ENCODE results near the gene MAGI1. TPM values are rescaled to one million over a fixed set of nuclear protein-coding genes. Genes with fewer than 3 reads are reported as not detected.
A peak's percentile ranks its signal among the peaks of the same experiment; 100 is the strongest.

The MAGI1 gene
- total RNA-seq, 1 donor from 2014 or later, result 45.3 TPM

DNA sequence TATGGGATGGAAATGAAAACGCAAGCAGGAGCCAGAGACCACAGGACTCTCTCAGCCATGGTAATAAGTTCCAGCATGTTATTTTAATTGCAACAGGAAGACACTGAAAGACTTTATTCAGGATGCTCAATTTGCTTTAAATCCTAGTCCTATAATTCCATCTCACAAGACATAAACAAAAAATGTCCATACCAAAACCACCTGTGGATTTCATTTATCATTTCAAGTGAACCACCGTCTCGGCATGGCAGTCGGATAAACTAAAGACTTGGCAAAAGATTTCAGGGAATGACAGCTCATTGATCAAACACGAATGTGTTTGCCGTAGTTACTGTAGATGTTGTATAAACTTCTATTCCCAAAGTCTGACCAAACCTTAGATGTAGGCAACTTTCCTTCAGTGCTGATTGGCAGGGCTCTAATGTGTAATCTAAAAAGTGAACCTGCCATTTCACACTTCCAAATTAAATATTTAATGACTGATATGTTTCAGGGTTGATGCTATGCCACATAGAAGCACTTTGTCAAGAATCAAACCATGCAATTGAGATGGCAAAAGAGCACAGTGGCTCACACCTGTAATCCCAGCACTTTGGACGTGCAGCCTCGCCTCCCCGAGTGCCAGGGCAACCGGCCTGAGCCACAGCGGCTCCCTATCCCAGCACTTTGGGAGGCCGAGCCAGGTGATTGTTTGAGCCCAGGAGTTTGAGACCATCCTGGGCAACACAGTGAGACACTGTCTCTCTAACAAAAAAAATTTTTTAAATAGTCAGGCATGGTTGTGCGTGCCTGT lies 331.7 kb downstream of the MAGI1 start:
- DNase-seq, result no peak

DNA sequence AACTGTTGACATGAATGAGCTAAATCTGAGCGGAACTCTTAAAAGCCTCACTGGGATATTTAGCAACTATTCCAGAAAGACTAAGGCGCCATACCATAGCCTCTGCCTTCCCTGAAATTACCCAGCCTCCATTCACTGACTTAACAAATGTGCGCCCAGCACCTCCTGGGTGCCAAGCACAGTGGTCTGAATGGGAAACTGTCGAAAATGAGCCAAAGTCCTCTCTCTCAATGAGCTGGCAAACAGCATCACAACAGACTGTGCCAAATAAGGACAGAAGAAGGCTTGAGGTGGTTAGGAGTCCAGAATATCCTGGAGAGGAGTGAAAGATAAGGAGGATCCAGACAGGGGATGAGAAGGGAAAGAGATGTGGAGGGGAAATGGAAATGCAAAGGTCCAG lies 332.4 kb downstream of the MAGI1 start:
- no peak for DNase-seq

DNA sequence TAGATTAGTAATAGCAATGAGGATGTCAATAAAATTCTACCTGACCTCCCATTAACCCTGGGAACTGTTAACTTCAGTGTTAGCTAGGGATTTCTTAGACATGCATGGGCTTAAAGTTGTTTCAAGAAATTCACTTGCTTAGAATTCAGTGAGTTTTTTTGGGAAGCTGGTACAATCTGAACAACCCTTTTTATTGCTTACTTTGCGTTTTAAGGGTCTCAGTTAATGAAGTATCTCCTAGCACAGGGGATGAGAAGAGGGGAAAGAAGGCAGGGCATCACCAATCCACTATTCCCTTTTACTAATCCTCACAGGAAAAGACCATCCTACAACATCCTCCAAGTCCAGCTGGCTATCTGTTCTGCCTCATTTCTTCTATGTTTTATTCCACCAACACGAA lies 334.9 kb downstream of the MAGI1 start:
- no peak for DNase-seq

DNA sequence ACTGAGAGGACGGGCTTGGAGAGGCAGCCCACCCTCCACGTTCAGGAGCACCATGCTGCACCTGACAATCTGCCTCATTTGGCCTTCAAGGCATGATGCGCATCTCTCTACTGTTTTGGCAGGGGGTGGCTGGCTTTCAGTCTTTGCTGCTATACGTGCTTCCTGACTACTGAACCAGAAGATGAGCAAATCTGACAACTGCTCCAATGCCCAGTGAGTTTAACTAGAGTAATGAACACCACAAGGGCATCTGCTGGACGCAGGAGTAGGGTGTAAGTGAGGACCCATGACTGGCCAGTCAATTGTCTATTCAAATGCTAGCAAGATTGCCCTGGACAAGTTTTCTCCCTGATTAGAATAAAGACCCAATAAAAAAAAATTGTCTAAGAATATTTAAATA lies 335.7 kb downstream of the MAGI1 start:
- no peak for DNase-seq

DNA sequence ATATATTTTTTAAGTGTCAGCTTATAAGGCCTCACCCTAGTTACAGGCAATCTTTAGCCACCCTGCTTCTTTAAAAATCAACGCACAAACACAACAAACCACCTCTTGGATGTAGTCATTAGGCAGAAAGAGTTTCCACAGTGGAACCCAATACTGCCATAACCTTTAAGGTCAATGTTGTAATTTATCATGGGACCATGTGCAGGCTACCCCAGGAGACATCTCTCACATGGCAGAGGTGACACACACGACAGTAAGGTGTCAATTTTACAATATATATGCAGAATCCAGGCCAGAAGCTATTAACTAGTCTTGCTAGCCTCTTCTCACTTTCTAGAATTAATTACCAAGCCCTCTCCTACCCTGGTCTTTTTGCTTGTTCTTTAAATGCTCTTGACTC lies 336.5 kb downstream of the MAGI1 start:
- no peak for DNase-seq

DNA sequence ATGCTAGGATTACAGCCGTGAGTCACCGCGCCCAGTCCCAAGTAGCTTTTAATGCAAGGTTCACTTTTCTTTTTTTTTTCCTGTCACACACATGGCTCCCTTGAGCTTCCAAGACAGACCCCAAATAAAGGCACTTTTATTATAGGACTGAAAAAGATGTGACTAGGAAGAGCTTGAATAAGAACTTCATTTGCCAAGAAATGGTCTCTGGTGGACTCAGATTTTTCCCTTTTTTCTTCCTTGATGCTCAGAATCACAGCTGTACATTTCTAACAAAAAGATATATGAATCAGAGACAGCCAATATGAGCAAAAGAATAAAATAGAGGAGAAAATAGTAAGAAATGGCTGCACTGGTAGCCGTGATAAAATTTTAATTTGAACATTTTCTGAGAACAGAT lies 337.2 kb downstream of the MAGI1 start:
- no peak for DNase-seq

DNA sequence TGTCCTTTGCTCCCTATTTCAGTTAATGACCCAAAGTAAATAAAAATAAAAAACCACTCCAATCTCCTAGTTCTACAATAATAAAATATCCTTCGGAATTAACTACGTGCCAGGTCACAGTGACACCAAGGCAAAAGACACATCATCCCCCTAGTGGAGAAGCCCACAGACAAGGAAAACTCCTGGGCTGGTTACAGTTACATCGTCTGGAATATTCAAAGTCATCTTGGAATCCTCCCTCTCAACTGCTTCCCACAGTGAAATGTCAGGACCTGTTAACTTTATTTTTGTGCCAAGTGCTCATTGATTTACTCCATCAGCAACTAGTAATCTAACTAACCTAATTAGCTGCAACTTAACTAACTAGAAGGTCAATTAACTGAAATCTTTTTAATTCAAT lies 349.3 kb downstream of the MAGI1 start:
- DNase-seq, result no peak

DNA sequence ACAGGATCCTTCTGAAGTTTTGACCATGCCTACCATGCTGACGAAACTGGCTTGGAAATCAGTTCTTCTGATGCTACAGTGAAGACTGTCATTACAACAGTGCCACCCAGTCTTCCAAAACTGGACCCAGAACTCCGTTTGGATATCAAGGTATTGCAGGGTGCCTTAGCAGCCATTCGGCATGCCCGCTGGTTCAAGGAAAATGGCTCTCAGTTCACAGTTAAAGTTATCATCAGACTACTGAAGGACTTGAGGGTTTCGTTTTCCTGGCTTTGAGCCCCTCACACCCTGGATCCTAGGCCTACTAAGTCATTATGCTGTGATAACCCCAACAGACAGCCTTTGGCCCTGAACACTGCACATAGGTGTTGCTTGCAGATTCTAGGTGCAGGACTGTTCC lies 351.0 kb downstream of the MAGI1 start:
- DNase-seq, result no peak

DNA sequence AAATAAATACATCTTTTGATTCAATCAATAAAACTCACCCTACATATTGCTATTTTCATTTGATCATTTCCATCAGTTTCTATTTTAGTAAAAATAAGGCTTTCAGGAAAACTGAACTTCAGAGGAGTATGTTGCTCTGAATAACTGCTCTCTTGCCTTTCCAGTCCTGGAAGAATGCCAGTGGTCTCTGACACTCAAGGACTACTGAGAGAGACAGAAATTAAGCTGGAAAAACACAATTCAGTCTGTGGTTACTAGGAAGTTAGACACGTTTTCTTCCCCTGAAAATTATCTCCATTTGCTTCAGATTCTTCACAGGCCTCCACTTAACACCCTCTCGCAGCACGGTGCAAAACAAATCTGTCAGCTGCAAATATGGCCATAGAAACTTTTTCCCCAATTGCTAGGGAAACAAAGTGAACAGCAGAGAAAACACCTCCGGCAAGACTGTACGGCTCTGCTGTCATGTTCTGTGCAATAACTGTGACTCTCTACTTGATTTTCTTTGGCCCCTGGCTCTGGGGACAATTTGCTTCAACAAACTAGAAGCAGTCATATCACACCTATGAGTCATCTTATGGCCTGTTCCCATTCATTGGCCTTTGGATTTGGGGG lies 353.0 kb downstream of the MAGI1 start:
- DNase-seq, result no peak

DNA sequence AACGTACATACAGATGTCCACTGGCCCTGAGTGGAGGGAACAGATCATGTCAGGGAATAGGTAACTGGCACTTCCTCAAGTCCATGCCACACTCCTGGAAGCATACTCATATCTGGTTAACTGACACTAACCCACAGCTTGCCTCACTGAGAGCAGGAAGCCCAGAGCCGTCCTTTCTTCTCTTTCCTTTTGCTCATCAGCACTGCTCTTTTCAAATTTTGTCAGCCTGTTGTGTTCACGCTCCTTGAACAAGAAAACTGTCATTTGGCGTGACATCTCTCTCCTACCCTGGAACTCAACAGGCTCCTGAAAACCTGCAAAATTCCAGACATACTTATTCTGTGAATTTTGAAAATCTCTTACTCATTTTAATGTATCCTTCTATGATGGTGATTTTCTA lies 360.2 kb downstream of the MAGI1 start:
- DNase-seq, result no peak

DNA sequence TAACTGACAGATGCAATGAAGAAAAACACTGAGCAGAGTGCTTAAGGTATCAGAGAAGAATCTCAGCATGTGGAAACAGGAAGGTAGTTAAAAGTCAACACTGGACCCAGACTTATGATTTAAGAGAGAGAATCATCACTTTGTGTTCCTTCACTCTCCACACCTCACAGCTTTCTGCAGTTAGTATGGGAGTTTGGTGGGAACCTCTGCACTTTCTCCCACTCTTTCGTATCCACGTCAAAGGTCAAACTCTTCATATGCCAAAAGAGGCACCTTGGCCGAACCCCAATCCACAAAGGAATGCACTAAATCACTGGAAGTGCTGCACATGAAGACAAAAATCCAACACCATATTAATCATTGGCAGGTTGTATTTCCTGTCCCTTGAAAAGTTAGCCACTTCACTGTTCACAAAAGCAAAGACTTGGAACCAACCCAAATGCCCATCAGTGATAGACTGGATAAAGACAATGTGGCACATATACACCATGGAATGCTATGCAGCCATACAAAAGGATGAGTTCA lies 361.2 kb downstream of the MAGI1 start:
- no peak for DNase-seq

DNA sequence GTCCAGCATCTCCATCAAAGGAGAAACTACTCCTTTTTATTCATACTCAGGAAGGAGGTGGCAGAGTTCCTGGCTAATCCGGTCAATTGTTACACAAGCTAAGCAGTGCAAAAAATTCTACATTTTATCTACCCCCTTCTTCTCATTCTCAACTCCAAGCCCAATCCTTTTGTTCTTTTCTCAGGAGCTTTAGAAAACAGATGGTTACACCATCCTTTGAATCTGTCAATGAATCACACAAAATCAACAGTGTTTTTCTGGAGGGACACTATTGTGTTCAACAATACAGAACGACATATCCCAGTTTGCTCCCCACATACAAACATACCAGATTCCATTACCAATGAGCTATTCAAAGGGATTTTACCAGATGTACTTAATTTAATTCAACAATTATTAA lies 362.1 kb downstream of the MAGI1 start:
- no peak for DNase-seq

DNA sequence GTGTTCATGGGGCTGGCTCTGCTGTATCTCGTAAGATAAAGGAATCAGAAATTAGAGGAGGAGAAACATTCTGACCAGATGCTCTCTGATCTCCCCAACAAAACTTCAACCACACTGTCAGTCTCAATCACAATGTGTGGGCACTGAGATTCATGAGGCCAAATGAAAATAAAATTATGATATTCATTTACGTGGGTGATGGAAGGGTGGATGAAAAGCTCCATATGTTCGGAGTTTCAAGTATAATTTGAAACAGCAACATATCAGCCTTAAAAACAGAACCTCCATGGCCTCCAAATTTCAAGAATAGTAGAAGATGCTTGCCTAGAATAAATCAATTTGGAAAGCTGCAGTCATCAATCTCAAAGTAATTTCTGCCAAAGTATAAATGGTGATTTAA lies 363.7 kb downstream of the MAGI1 start:
- no peak for DNase-seq

DNA sequence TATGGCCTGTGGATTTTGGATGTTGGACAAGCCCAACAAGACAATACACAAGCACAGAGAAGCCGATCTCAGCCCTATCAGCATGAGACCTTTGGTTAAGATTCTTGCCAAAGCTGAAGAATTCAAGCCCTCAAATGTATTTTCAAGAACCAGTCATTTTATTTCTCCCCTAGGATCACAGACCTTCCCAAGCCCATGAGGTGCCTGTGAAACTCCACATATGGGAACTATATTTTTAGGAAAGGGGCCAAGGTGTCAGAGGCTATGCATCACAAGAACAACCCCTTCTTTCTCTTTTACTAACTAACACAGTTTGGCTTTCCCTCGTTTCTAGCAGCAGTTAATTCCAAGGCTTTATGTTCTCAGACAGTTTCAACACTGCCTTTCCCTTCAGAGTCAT lies 364.5 kb downstream of the MAGI1 start:
- peak; percentile 54 for DNase-seq

DNA sequence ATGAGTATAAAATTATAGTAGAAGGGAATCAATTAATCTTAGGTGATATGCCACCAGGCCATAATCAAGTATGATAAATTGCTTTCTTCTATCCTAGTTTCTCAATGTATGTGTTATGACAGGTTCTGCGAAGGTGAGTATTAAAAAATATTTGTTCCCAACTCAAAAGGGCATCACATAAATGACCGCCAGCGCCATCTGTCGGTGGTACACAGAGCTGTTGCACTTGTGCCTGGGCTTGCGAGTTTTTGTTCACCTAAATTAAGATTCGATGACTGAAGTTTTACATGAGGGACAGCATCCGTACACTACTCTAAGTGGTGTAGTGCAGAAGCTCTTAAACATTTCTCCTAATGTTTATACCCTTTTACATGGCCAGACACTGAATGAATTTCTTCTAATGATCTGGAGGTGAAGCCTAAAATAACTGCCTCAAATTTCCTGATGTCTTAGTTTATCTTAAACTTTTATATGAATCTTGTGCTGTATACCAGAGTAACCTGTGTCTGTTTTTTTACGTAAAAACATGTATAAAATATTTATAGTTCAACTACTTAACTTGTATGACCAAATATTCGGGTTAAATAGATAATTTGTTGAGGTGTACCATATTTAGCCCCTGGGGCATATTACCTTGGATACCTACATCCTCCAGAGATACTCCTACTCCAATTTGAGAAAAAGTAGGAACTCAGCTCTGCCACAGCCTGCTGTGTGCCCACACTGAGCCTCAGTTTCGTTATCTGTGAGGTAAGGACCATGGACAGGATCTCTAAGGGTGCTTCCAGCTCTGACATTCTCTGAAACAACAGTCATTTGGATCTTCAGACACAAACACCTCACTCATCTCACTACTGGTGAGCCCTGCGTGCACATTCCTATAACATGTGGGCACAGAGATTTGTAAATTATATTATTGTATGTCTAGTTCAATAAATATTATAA lies 365.6 kb downstream of the MAGI1 start:
- no peak for DNase-seq

DNA sequence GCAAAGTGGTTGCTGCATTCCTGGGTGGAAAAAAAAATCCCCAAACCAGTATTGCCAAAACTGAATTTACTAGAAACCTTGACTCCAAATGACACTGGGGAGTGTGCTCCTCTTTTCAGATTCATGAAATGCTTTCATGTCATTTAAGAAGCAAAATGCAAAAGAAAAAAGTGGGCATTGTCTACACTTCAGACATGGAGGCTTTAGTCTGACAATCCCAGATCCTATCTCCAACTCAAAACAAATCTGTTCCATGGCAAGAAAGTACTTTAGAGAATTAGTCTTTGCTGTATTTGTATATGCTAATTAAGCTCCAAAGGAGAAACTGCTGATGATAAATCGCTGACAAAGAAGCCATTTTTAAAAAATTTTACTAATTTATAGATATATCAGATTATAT lies 366.7 kb downstream of the MAGI1 start:
- no peak for DNase-seq

DNA sequence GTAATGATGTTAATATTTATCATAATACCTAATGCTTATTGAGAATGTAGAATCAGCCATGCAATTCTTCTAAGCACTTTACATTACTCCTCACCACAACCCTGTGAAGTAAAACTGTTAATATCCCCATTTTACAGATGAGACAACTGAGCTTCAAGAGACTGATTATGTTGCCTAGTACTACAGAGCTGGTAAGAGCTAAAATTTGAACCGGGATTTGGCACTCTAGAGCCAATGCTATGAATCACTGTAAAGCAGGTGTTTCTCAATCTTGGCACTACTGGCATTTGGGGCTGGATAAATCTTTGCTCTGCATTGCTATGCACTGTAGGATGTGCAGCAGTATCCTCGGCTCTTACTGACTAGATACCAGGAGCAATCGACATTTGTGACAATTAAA lies 367.7 kb downstream of the MAGI1 start:
- DNase-seq, result no peak

DNA sequence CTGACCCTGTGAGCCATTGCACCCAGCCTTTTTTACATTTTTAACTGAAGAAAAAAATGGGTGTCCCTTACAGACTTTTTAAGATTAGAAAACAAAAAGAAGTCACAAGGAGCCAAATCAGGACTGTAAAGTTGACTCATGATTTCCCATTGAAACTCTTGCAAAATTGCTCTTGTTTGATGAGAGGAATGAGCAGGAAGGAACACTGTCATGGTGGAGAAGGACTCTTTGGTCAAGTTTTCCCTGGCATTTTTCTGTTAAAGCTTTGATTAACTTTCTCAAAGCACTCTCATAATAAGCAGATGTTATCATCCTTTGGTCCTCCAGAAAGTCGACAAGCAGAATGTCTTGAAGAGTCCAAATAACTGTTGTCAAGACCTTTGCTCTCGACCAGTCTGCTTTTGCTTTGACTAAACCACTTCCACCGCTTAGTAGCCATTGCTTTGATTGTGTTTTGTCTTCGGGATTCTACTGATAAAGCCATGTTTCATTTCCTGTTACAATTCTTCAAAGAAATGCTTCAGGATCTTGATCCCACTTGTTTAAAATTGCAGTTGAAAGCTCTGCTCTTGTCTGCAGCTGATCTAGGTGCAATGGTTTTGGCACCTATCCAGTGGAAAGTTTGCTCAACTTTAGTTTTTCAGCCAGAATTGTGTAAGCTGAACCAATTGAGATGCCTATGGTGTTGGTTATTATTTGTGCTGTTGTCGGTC lies 369.4 kb downstream of the MAGI1 start:
- no peak for DNase-seq

DNA sequence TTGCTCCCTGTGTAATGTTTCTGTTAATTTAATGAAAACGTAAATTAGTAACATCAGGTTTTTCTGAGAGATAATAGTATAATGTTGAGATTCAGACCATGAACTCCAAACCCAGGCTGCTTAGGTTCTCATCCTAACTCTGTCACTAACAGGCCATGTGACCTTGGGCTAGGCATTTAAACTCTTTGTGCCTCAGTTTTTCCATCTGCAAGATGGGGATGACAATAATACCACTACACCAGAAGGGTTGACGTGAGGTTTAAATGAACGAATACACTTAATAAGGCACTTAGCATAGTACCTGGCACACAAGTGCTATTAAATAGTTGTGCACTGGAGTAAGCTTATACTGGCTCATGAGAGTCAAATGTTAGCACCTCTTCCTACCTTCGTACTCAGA lies 370.8 kb downstream of the MAGI1 start:
- DNase-seq, result no peak

DNA sequence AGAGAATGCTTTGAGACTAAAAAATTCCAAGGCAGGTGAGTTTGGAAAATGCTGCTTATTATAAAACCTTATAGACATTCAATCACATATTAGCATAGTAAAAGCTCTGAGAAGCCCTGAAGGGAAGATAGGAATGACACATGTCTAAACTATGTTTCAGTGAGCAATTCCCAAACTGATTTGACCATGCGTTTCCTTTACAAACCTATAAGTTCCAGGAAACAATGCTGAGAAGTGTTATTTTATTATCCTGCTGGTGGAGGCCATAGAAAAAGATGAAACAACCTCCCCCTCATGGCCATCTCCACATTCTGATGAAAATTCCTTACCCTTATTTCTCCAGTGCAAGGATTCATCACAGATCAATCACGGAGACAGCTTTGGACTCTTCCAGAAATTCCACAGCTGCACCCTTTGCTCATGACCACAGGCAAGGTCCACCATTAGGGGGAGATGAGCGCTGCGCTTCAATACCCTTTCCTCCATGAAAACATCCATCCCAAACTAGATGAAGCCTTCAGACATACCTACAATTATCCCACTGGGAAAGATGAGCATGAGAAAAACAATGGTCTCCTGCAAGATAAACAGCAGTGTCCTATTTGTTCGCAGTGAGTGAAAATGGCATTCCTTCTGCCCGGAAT lies 372.1 kb downstream of the MAGI1 start:
- no peak for DNase-seq

DNA sequence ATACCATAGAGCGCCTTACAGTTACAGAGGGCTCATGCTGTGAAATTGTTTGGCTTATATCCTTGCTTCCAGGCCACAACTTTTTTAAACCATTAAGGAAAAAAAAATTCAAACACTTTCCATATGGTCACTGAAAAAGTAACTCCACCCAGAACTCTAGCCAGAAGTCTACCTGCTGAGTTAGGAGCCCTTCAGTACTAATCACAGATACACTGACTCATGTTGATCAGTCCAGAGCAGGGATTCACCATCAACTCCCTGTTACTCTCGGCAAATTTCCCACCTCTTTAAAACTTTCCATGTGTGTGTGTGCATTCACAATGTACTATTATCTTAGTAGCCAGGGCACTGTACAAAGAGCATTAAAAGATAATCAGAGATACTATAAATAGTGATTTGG lies 372.8 kb downstream of the MAGI1 start:
- DNase-seq, result peak; percentile 9

DNA sequence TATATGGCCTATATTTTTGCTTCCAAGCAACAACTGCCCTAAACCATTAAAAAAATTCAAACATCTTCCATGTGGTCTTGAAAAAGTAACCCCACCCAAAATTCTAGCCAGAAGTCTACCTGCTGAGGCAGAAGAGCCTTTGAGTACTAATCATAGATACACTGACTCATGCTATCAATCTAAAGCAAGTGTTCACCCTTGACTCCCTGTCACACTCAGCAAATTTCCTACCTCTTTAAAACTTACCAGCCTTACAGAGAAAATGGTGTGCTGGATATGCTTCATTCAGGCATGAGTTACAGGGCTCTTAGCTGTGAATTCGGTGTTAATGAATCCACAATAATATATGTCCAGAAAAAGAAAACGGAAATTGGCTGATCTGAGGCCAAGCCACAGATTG lies 373.8 kb downstream of the MAGI1 start:
- DNase-seq, result no peak

All from skin of body (tissue), 2 donors.